Measurements from ENCODE around the gene SGK1.

Gene SGK1

DNA sequence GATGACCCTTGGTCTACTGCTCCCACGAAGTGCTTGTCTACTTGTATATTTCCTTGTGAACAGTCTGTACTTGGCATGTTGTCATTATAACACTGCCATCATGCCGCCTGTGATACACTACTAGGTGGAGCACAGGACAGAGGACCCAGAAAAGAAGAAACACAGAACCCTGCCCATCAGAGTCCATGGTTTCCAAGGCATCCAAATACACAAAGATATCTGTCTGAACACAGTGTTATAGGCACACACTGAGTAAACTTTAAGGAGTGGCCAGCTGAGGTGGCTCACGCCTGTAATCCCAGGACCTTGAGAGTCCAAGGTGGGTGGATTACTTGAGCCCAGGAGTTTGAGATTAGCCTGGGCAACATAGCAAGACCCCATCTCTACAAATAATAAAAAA lies 155.0 kb downstream of the SGK1 start:
- Histone ChIP-seq H3K9me3 (no peaks in the 10 kb centered on the region), H3K4me1 (peaks cover 13% of the 10 kb centered on the region), H3K36me3 (replicated peaks) (no peaks in the 10 kb centered on the region), H3K4me3 (no peak overlapping the region), H3K27me3 (ENCODE audit: low read depth) (no peaks in the 10 kb centered on the region)
- in situ Hi-C loops (cut with MboI; ENCODE audit: low sequenced_read_pairs), result loop anchor here (10.0 to 25.0 kb wide), 2 partner anchors 652 to 724 kb away; no protein-coding TSS in a partner anchor
- DNase-seq (ENCODE audit: low spot score in 2 of 2), result no peak

DNA sequence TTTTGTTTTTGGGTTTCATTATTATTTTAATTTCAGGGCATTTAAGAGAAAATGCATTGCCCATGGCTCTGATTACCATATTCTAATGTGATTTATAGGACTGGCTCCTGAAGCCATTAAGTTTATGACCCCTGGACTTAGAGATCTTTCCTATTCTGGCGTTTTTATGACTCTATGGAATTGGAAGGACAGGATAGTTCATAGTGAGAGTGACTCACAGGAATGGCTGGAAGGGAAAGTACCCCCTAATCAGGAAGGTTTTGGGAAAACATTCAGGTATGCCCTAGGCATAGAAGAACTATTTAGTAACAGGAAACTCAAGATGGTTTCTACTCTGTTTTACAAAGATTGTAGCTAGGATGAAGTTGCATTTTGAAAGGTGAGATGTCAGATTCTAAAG lies 156.9 kb downstream of the SGK1 start:
- peaks cover 13% of the 10 kb centered on the region for H3K4me1 ChIP-seq
- in situ Hi-C loops (cut with MboI; ENCODE audit: low sequenced_read_pairs), result loop anchor here (10.0 to 25.0 kb wide), 2 partner anchors 654 to 726 kb away; no protein-coding TSS in a partner anchor
- H3K36me3 ChIP-seq (replicated peaks), result no peaks in the 10 kb centered on the region
- H3K4me3 ChIP-seq, result no peak overlapping the region
- H3K27me3 ChIP-seq (ENCODE audit: low read depth), result no peaks in the 10 kb centered on the region
- peak in 1 of 2 experiments; percentile 58 for DNase-seq (ENCODE audit: low spot score in 2 of 2)
- no peaks in the 10 kb centered on the region for H3K9me3 ChIP-seq

DNA sequence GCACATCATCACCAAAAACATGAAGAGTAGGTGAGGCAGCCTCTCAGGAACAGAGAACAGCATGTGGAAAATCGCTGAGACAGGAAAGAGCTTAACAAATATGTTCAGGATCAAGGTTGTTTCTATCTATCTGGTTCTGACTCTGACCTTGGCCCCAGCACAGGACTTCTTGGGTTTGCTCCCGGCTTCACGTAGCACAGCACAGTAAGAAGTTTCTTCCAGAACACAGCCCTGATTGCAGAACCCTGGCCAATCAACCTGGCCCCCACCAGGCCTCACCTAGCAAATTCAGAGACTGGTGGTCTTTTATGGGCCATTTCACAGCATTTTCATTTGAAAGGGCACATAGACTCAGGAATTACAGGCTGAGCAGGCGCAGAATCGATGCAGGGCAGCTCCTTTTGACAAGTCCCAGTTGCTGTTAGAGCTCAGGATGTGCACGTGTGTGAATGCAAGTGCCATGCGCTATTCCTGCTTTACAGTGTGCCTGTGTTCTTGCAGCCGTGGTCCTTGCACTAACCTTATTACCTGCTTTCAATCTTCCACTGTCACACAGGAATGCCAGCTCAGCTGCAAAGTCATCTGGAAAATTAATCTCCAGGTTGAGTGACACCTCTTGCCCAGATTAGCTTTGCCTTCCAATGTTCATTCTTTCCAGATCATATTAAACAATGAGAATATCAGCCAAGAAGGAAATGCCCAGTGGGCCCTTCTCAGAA lies 165.0 kb downstream of the SGK1 start:
- Histone ChIP-seq H3K9me3 (no peaks in the 10 kb centered on the region), H3K4me1 (no peaks in the 10 kb centered on the region; the same call in 1 of the 2 replicates), H3K4me3 (no peak overlapping the region), H3K27me3 (ENCODE audit: low read depth) (no peaks in the 10 kb centered on the region), H3K36me3 (replicated peaks) (no peaks in the 10 kb centered on the region)
- DNase-seq (ENCODE audit: low spot score in 2 of 2), result no peak
- in situ Hi-C loops (cut with MboI; ENCODE audit: low sequenced_read_pairs), result loop anchor here (25.0 kb wide), 1 partner anchor 734 kb away; no protein-coding TSS in a partner anchor

DNA sequence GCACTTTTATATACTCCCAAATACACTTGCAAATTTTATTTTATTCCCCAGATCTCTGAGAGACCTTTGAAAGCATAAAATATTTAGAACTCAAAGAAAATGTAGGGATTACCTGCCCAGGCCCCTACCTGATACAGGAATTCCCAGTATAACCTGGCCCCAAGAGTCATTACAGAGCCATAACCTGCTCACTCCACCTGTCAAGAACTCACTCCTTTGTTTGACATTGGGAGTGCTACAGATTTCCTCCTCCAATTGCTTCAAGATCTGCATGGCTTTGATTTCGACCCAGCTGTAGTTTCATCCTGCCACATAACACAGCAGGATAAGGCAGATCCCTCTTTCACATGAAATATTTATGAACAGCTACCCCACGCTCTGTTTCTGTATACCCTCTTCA lies 169.3 kb downstream of the SGK1 start:
- H3K4me1 ChIP-seq, result peaks cover 6% of the 10 kb centered on the region
- in situ Hi-C loops (cut with MboI; ENCODE audit: low sequenced_read_pairs), result no loop called here

DNA sequence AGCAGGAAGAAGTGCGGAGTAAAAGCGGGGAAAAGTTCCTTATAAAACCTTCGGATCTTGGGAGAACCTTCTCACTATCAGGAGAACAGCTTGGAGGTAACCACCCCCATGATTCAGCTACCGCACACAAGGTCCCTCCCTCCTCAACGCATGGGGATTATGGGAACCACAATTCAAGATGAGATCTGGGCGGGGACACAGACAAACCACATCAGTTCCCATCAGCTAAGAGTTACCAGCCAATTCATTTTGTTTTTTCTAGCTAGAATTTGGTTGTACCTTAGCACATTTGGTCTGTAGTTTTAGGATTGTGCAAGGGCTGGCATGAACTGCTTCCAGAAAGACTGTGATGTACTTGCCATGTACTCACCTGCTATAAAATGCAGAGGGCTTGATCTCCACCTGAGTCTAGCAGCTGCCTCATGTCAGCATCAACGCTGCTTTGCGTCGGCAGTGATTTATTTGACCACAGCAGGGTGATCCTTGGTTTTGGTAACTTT lies 170.8 kb downstream of the SGK1 start:
- in situ Hi-C loops (cut with MboI; ENCODE audit: low sequenced_read_pairs), result no loop called here
- DNase-seq (ENCODE audit: low spot score in 2 of 2), result no peak
- Histone ChIP-seq H3K4me1 (peaks cover 6% of the 10 kb centered on the region), H3K36me3 (replicated peaks) (no peaks in the 10 kb centered on the region), H3K27me3 (ENCODE audit: low read depth) (no peaks in the 10 kb centered on the region), H3K4me3 (no peak overlapping the region), H3K9me3 (no peaks in the 10 kb centered on the region)

More for the DNA sequence above, 169.3 kb downstream of the SGK1 start:
- DNase-seq (ENCODE audit: low spot score in 2 of 2), result no peak
- Histone ChIP-seq H3K27me3 (ENCODE audit: low read depth) (no peaks in the 10 kb centered on the region), H3K4me3 (no peak overlapping the region), H3K9me3 (no peaks in the 10 kb centered on the region), H3K36me3 (replicated peaks) (no peaks in the 10 kb centered on the region)

DNA sequence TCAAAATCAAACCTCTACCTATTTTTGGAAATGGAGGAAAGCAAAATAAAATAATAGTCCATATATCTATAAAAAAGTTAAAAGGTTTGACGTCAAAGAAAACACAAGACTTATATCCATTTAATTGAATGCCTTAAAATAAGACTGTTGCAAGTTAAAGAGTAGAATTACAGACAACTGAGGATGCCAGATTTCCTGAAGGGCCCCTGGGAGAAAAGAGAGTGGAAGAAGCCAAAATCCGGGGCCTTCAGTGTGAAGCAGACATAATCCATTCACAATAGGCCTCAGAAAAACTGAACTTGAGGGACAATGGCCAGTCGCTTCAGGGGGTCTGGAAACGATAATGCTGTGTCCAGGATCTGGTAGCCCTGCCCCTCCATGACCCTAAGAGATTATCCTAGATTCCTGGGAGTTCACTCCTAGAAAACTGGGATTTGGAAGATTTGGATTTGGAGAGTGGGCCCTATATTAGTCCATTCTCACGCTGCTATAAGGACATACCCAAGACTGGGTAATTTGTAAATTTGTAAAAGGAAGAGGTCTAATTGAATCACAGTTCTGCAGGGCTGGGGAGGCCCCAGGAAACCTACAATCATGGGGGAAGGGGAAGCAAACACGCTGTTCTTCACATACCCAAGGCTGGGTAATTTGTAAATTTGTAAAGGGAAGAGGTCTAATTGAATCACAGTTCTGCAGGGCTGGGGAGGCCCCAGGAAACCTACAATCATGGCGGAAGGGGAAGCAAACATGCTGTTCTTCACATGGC lies 171.5 kb downstream of the SGK1 start:
- H3K4me3 ChIP-seq, result no peak overlapping the region
- H3K4me1 ChIP-seq, result peaks cover 6% of the 10 kb centered on the region
- H3K27me3 ChIP-seq (ENCODE audit: low read depth), result no peaks in the 10 kb centered on the region
- H3K36me3 ChIP-seq (replicated peaks), result no peaks in the 10 kb centered on the region
- no peaks in the 10 kb centered on the region for H3K9me3 ChIP-seq
- DNase-seq (ENCODE audit: low spot score in 2 of 2), result peak; percentile 29 to 51
- in situ Hi-C loops (cut with MboI; ENCODE audit: low sequenced_read_pairs), result no loop called here

DNA sequence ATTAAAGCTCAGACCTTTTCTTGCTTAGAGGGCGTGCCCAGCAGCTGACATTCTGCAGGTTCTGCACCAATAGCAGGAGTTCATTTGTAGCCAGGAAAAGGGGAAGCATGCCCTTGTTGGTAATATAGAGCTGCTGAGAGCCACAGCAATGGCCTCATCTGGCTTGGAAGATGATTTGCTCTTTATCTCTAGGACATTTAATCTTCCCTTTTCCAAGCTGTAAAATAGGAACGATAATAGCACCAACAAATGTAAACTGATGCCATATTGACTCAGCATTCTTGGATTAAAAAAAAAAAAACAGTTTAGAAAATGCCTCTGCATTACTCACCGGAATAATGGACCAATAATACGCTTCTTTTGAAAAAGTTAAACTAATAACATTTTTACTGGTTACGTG lies 172.1 kb downstream of the SGK1 start:
- peak; percentile 40 to 41 for DNase-seq (ENCODE audit: low spot score in 2 of 2)
- no peak overlapping the region for H3K4me3 ChIP-seq
- peaks cover 6% of the 10 kb centered on the region for H3K4me1 ChIP-seq
- in situ Hi-C loops (cut with MboI; ENCODE audit: low sequenced_read_pairs), result no loop called here
- H3K36me3 ChIP-seq (replicated peaks), result no peaks in the 10 kb centered on the region
- no peaks in the 10 kb centered on the region for H3K27me3 ChIP-seq (ENCODE audit: low read depth)
- H3K9me3 ChIP-seq, result no peaks in the 10 kb centered on the region

DNA sequence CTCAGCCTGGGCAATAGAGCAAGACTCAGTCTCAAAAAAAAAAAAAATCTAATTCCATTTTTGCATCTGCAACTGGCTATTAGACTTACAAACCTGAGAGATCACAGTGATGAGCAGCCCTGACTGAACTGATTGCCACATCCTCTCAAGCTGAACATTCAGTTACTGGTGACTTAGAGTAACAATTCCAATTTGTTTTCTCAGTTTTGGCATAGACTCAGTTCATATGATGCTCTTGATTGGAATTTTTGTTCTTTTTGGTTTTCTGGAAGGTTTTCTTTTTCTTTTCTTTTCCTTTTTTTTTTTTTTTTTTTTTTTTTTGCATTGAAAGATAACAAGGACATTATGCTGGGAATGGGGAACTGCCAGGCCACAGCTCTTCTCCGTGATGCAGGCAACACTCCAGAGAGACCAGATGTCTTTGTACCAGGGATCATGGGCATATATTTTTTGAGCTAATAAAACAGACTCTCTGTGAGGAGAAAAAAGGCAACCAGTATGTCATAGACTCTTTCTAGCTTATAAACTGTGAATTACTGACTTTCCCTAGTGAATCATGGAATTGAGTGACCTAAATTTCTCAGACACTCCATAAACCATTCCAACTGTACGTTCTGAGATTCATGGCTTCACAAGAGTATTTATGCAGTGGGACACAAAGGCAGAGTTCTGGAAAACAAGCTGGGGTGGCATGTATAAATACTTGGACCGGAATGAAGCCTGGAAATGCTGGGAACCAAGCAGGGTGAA lies 179.5 kb downstream of the SGK1 start:
- no peaks in the 10 kb centered on the region for H3K4me1 ChIP-seq
- DNase-seq (ENCODE audit: low spot score in 2 of 2), result no peak
- no peaks in the 10 kb centered on the region for H3K36me3 ChIP-seq (replicated peaks)
- no peaks in the 10 kb centered on the region for H3K27me3 ChIP-seq (ENCODE audit: low read depth)
- H3K4me3 ChIP-seq, result no peak overlapping the region
- in situ Hi-C loops (cut with MboI; ENCODE audit: low sequenced_read_pairs), result no loop called here
- no peaks in the 10 kb centered on the region for H3K9me3 ChIP-seq

DNA sequence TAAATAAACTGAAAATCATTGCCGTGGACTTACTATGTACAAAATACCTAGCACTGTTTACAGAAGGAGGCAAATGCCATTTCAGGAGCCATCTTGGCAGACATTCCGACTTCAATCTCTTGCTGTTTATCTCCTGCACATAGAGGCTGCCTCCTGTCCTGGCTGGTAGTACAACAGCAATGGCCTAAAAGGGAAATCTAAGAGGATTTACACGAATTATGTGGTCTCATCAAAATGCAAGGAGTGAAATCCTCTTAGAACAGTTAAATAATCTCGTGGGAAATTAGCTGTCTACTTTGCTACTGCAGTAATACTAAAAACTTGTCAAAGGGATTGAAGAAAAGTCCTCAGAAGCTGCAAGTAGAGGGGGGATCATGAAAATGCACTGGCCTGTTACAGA lies 183.3 kb downstream of the SGK1 start:
- DNase-seq (ENCODE audit: low spot score in 2 of 2), result no peak
- H3K27me3 ChIP-seq (ENCODE audit: low read depth), result no peaks in the 10 kb centered on the region
- no peaks in the 10 kb centered on the region for H3K4me1 ChIP-seq
- in situ Hi-C loops (cut with MboI; ENCODE audit: low sequenced_read_pairs), result no loop called here
- H3K9me3 ChIP-seq, result no peaks in the 10 kb centered on the region
- H3K4me3 ChIP-seq, result no peak overlapping the region
- H3K36me3 ChIP-seq (replicated peaks), result no peaks in the 10 kb centered on the region

DNA sequence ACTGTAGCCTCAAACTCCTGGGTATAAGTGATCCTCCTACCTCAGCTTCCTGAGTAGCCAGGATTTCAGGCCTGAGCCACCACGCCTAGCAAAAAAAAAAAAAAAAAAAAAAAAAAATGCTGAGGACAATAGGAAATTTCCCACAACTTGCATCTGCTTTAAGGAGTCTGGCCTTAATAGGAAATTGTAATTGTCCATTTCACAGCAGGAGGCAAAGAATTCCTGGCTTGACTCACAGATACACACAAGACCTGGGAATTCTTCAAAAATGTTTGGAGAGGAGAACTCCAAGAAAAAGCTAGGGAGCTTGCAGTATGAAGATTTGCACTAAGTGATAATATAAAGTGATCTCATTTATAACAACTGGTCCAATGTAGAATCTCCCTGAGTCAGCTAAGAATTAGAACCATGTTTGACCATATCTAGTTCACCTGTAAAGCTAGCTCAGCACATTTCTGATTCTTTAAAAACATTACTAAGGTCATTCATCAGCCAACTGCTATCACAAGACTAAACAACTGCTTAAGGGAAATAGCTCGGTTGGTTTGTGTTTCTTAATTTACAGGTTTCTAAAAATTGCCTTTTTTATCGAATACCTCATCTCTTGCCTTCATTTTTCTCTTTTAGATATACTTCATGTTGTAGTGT lies 185.3 kb downstream of the SGK1 start:
- Histone ChIP-seq H3K9me3 (no peaks in the 10 kb centered on the region), H3K4me3 (no peak overlapping the region), H3K36me3 (replicated peaks) (no peaks in the 10 kb centered on the region), H3K4me1 (no peaks in the 10 kb centered on the region), H3K27me3 (ENCODE audit: low read depth) (no peaks in the 10 kb centered on the region)
- in situ Hi-C loops (cut with MboI; ENCODE audit: low sequenced_read_pairs), result no loop called here
- no peak for DNase-seq (ENCODE audit: low spot score in 2 of 2)

DNA sequence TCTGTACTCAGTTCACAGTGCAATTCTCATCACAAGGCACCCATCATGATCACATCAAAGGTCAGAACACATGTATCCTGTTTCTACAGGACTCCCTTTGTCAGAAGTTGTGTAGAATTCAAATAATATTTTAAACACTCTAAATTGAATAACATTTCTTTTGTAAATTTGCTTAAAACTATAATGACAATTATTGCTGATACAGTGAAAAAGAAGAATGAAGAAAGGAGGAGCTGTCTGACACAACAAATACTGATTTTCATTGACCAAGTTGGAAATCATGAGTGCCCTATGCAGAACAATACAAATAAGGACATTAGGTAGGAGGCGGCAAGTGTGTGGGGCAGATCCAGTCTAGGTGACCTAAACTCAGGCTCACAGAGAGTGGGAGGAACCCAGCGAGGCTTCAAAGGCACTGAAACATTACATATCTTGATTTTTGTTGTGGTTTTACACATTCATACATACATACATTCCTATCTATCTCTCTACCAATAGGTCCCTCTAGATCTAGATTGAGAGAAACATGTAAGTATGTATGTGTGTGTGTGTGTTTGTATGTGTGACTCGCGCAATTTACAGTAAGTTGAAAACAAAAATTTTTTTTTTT lies 186.3 kb downstream of the SGK1 start:
- H3K4me1 ChIP-seq, result no peaks in the 10 kb centered on the region
- no peak overlapping the region for H3K4me3 ChIP-seq
- no peaks in the 10 kb centered on the region for H3K36me3 ChIP-seq (replicated peaks)
- no peak for DNase-seq (ENCODE audit: low spot score in 2 of 2)
- in situ Hi-C loops (cut with MboI; ENCODE audit: low sequenced_read_pairs), result no loop called here
- H3K27me3 ChIP-seq (ENCODE audit: low read depth), result no peaks in the 10 kb centered on the region
- H3K9me3 ChIP-seq, result no peaks in the 10 kb centered on the region

DNA sequence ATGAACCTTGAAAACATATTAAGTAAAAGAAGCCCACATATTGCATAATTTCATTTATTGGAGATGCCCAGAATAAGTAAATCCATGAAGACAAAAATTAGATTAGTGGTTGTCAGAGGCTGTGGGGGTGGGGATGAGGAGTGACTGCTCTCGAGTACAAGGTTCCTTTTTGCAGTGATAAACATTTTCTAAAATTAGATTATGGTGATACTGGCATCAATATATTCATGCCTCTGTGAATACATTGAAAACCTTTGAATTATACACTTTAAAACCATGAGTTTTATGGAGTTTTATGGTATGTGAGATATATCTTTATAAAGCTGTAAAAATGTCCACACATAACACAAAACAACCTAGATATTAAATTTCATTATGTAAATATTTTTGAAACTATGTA lies 189.8 kb downstream of the SGK1 start:
- Histone ChIP-seq H3K27me3 (ENCODE audit: low read depth) (no peaks in the 10 kb centered on the region), H3K4me1 (no peaks in the 10 kb centered on the region), H3K36me3 (replicated peaks) (no peaks in the 10 kb centered on the region), H3K9me3 (no peaks in the 10 kb centered on the region; the same call in 1 of the 2 replicates), H3K4me3 (no peak overlapping the region)
- no peak for DNase-seq (ENCODE audit: low spot score in 2 of 2)
- in situ Hi-C loops (cut with MboI; ENCODE audit: low sequenced_read_pairs), result no loop called here

DNA sequence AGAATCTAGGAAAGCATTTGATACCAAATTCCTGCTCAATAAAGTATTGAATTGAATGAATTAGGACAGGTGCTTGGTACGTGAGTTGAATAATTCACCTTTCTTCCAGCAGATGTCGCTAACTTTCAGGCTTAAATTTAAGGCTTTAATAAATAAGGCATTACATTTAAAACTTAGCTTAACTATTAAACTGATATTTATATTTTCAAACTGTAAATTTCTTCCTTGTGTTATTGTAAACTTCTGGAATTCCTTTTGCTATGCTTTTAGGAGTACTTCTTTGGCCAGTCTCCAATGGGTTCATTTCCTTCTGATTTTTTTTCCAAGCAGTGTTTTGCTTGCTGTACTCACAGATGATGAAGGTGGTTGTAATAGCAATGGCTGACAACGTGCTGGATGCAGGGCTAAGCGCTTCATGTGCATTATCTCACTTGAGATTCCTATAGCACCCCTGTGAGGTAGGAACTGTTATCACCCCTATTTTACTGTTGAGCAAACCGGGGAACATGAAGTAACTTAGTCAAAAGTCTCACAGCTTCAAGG lies 194.2 kb downstream of the SGK1 start:
- DNase-seq (ENCODE audit: low spot score in 2 of 2), result peak; percentile 60 to 68
- Histone ChIP-seq H3K4me1 (no peaks in the 10 kb centered on the region), H3K4me3 (no peak overlapping the region), H3K27me3 (ENCODE audit: low read depth) (no peaks in the 10 kb centered on the region), H3K9me3 (no peaks in the 10 kb centered on the region; the same call in 1 of the 2 replicates), H3K36me3 (replicated peaks) (no peaks in the 10 kb centered on the region)
- in situ Hi-C loops (cut with MboI; ENCODE audit: low sequenced_read_pairs), result no loop called here

Data from HAP-1 (cell line).